Nephron progenitor cell (in vitro differentiated cells): ENCODE data around the gene PATJ.
A peak's percentile ranks its signal among the peaks of the same experiment; 100 is the strongest.
"Not testable (repeated sequence)": the region's sequence is repeated elsewhere in the genome, so short reads cannot be mapped to it uniquely, and the experiment has no call there.

Experiments used
- DNase-seq: peaks from one replicate; pipeline ENCODE4 v3.0.0; 2021
- H3K27ac Mint-ChIP-seq: 2 replicates; pipeline ENCODE4 v1.8.0; 2021; ENCODE audit warnings: mild to moderate bottlenecking, moderate library complexity, mixed read lengths
- H3K27me3 Mint-ChIP-seq: 2 replicates; pipeline ENCODE4 v1.8.0; 2021; ENCODE audit warnings: mild to moderate bottlenecking, low read depth, mixed read lengths; ENCODE audit not compliant: poor library complexity
- H3K36me3 Mint-ChIP-seq: 2 replicates; pipeline ENCODE4 v1.8.0; 2021; ENCODE audit warnings: low read depth, mixed read lengths
- H3K4me1 Mint-ChIP-seq: 2 replicates; pipeline ENCODE4 v1.8.0; 2021; ENCODE audit warnings: mixed read lengths
- H3K4me3 Mint-ChIP-seq: 2 replicates; pipeline ENCODE4 v1.8.0; 2021; ENCODE audit warnings: mild to moderate bottlenecking, moderate library complexity, mixed read lengths
- H3K9me3 Mint-ChIP-seq: 2 replicates; pipeline ENCODE4 v1.8.0; 2021; ENCODE audit warnings: mild to moderate bottlenecking, moderate library complexity, mixed read lengths
- CTCF ChIP-seq: fragments of 200-600 bp; sonication (generic); IDR thresholded peaks from 2 replicates; pipeline ENCODE4 v1.5.0; 2021; ENCODE audit warnings: antibody characterized with exemption

Gene PATJ

DNA sequence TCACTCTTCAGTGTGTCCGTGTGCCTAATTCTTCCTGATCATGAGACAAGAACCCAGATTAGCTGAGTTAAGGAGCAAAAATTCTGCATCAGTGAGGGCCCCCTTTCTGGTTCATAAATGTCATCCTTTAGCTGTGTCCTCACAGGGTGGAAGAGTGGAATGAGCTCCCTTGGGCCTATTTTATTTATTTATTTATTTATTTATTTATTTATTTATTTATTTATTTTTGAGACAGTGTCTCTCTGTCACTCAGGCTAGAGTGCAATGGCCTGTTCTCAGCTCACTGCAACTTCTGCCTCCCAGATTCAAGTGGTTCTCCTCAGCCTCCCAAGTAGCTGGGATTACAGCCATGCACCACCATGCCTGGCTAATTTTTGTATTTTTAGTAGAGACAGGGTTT is 131.7 kb downstream of the PATJ start:
- no peak overlapping the region for H3K4me3 Mint-ChIP-seq
- peaks cover 29% of the 10 kb centered on the region for H3K36me3 Mint-ChIP-seq
- H3K27me3 Mint-ChIP-seq: no peaks in the 10 kb centered on the region

DNA sequence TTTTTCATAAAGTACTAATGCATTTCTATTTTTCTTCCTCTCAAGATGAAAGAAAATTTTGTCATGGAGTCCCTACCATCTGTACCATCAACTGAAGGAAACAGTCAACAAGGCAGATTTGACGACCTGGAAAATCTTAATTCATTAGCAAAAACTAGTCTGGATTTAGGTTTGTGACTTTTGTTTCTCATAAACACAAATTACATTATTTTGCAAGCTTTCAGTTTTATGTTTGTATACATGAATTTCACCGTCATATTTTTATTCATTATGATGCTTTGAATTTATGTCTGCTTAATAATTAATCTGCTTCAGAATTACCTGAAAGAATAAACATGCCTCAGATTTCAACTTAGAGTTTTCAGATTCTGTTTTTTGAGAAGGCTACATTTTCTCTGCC is 132.9 kb downstream of the PATJ start:
- no peak for TF ChIP-seq CTCF
- Mint-ChIP-seq H3K27me3 (no peaks in the 10 kb centered on the region), H3K4me3 (no peak overlapping the region), H3K27ac (no peak overlapping the region), H3K36me3 (peaks cover 29% of the 10 kb centered on the region), H3K9me3 (peaks cover 13% of the 10 kb centered on the region), H3K4me1 (peaks cover under 1% of the 10 kb centered on the region)
- DNase-seq: no peak

More for the DNA sequence above, 131.7 kb downstream of the PATJ start:
- Mint-ChIP-seq H3K4me1 (peaks cover 6% of the 10 kb centered on the region), H3K9me3 (peaks cover 13% of the 10 kb centered on the region), H3K27ac (no peak overlapping the region)
- no peak for DNase-seq
- no peak for TF ChIP-seq CTCF

DNA sequence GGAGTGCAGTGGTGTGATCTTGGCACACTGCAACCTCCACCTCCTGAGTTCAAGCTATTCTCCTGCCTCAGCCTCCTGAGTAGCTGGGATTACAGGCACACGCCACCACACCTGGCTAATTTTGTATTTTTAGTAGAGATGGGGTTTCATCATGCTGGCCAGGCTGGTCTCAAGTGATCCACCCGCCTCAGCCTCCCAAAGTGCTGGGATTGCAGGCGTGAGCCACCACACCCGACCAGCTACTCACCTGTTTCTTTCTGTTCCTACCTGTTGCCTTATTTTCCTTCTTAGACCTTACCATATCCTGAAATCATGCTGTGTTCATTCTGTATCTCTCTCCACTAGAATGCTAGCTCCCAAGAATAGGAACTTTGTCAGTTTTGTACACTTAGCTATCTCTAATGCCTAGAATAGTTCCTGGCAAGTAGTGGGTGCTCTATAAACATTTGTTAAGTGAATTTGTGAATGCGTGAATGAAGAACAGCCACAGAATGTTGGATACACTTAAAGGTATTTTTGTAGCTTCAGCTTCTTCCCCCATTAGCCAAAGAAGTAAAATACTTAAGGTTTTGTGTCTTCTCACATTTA is 137.7 kb downstream of the PATJ start:
- H3K27ac Mint-ChIP-seq, DNase-seq, H3K4me3 Mint-ChIP-seq, H3K4me1 Mint-ChIP-seq, H3K27me3 Mint-ChIP-seq, H3K9me3 Mint-ChIP-seq: not testable (repeated sequence)
- peaks cover 20% of the 10 kb centered on the region for H3K36me3 Mint-ChIP-seq

GRCh38 chr1:61887076-61887867 is 145.0 kb downstream of the PATJ start:
- H3K27ac Mint-ChIP-seq: peak overlapping the region; percentile 0
- H3K4me3 Mint-ChIP-seq: no peak overlapping the region
- H3K9me3 Mint-ChIP-seq: peaks cover 6% of the 10 kb centered on the region
- H3K4me1 Mint-ChIP-seq: peaks cover 10% of the 10 kb centered on the region
- DNase-seq: no peak
- TF ChIP-seq CTCF: no peak
- no peaks in the 10 kb centered on the region for H3K27me3 Mint-ChIP-seq
- peaks cover 15% of the 10 kb centered on the region for H3K36me3 Mint-ChIP-seq

DNA sequence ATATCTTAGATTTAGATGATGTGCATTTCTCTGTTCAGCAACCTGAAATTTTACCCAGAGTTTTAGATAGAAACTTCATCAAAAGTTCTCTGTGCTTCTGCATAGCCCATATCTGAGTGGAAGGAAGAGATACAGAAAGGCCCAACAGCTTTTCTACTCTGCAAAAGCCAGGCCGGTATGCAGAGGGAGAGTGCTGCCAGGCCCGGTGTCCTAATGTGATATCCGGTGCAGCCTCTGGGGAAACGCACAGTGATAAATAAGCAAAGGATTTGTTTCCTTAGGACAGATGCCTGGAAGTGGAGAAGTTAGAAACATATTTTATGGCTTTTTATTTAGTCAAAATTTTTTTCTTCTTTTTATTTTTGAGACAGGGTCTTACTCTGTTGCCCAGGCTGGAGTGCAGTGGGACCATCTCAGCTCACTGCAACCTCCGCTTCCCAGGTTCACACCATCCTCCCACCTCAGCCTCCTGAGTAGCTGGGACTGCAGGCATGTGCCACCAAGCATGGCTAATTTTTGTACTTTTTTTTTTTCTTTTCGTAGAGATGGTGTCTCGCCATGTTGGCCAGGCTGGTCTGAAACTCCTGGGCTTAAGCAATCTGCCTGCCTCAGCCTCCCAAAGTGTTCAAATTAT is 145.8 kb downstream of the PATJ start:
- peaks cover 10% of the 10 kb centered on the region for H3K4me1 Mint-ChIP-seq
- H3K36me3 Mint-ChIP-seq: peaks cover 15% of the 10 kb centered on the region
- H3K27me3 Mint-ChIP-seq: no peaks in the 10 kb centered on the region
- TF ChIP-seq CTCF: no peak
- no peak overlapping the region for H3K4me3 Mint-ChIP-seq
- peaks cover 6% of the 10 kb centered on the region for H3K9me3 Mint-ChIP-seq
- H3K27ac Mint-ChIP-seq: no peak overlapping the region
- DNase-seq: no peak

GRCh38 chr1:61888808-61889207 is 146.5 kb downstream of the PATJ start:
- Mint-ChIP-seq H3K27ac (no peak overlapping the region), H3K4me3 (no peak overlapping the region), H3K36me3 (peaks cover 15% of the 10 kb centered on the region), H3K27me3 (no peaks in the 10 kb centered on the region), H3K9me3 (peaks cover 6% of the 10 kb centered on the region), H3K4me1 (peaks cover 10% of the 10 kb centered on the region)
- no peak for TF ChIP-seq CTCF
- no peak for DNase-seq

DNA sequence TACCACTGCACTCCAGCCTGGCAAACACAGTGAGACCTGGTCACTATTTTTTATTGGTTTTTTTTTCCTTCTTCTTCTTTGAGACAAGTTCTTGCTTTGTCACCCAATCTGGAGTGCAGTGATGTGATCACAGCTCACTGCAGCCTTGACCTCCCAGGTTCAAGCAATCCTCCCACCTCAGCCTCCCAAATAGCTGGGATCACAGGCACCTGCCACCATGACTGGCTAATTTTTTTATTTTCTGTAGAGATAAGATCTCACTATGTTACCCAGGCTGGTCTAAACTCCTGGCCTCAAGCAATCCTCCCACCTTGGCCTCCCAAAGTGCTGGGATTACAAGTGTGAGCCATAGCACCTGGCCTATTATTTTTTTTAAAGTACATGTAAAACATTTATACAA is 148.2 kb downstream of the PATJ start:
- peaks cover 16% of the 10 kb centered on the region for H3K36me3 Mint-ChIP-seq
- not testable (repeated sequence) for DNase-seq, H3K9me3 Mint-ChIP-seq, H3K27ac Mint-ChIP-seq, H3K4me3 Mint-ChIP-seq, H3K4me1 Mint-ChIP-seq, H3K27me3 Mint-ChIP-seq
